Right lung (tissue), 5 donors: Measurements from ENCODE around the gene ZNF827. TPM values are rescaled to one million over a fixed set of nuclear protein-coding genes. Genes with fewer than 3 reads are reported as not detected.

Experiments used
- DNase-seq, 2 donors: peaks; one replicate each; pipeline ENCODE4 v3.0.0-alpha.2; 2013
- polyA plus RNA-seq, 5 donors: library from polyadenylated mRNA; unstranded; fragments of 120-200 nt; gene quantifications; one replicate each; pipeline versions ENCODE4 v1.2.1 to v1.2.3, GENCODE V29; 2013; ENCODE audit warnings: inconsistent platforms in 1 of 5, low replicate concordance in 1 of 5; ENCODE audit not compliant: insufficient read length in 5 of 5, insufficient read depth in 1 of 5

The ZNF827 gene
- polyA plus RNA-seq, 5 donors, result 24.8 to 37.6 (median 31.6) TPM

GRCh38 chr4:145763399-145763798, 175.2 kb downstream of the ZNF827 start:
- no peak for DNase-seq

GRCh38 chr4:145762719-145763118, 175.9 kb downstream of the ZNF827 start:
- no peak for DNase-seq

DNA sequence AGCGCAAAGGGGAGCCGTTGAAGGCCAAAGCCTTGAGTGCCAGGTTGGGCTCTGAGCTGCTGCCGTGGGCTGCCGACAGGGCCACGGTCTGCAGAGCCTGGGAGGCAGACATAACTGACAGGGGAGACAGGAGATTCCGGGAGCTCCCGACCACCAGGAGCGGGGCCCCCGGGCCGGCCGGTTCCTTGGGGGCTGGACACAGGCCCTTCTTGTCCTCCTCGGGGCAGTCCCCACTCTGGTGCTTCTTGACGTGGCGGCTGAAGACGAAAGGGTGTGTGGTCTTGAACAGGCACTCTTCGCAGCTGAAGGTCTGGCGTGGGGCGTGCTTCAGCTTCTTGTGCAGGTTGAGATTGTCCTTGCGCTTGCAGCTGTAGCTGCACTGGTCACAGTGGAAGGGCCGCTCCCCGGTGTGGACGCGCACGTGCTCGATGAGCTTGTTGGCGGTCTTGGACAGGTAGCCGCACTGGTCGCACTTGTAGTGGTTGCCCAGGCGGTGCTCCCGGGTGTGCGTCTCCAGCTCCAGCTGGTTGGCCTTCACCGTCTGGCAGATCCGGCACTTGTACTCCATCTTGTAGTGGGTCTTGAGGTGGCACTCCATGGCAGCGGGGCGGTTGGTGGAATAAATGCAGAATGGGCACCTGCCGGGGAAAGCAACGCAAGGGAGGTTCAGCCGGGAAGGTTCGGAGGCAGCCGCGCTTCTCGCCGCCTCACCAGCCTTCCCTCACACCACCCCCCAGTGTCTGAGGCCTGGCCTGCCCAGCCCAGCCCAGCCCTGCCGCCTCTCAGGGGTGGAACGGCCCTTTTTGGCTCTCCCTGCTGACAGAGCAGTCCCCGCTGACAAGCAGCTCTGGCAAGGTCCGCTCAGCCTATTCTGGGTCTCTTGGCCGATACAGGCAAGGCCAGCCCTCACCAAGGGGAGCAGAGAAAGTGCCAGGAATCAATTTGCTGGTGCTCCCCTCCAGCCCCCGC, 177.4 kb downstream of the ZNF827 start:
- no peak for DNase-seq

DNA sequence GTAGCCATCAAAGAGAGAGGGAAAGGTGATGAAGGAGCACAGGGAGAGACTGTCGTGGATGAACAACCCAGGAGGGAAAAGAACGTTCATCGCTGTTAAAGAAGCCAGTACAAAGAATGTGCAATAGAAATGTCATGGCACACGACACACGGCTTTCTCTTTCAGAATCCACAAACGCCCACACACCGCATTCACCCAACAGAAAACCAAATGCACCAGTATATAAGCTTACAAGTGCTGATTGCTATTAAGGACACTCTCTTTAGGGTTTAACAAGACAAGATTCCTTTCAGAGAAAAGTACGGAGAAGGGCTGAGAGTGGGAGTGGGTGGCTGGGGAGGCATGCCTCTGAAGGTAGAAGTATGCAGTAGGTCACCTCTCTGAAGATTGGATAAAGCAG, 178.4 kb downstream of the ZNF827 start:
- DNase-seq, result no peak

DNA sequence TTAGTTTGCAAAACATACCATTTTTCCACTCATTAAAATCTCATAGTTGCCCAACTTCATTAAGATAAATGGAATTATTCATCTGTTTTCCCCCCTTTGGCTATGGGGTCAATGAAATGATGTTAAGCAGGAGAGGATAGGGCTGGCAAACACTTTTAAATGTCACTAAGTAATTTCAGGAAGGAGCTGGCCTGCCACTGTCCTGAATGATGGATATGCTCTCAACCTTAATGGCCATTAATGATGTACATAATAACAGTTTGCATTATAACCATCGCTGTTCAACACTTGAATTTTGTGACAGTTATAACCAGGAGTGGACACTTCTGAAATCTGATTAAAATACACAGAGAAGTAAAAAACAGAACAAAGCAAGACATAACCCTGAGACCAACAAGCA, 181.4 kb downstream of the ZNF827 start:
- no peak for DNase-seq

- DNase-seq, result no peak
Measured at GRCh38 chr4:145756244-145756643, 182.4 kb downstream of the ZNF827 start.

- no peak for DNase-seq
Measured at GRCh38 chr4:145755802-145756201, 182.8 kb downstream of the ZNF827 start.

- no peak for DNase-seq
Measured at GRCh38 chr4:145743641-145744040, 195.0 kb downstream of the ZNF827 start.

DNA sequence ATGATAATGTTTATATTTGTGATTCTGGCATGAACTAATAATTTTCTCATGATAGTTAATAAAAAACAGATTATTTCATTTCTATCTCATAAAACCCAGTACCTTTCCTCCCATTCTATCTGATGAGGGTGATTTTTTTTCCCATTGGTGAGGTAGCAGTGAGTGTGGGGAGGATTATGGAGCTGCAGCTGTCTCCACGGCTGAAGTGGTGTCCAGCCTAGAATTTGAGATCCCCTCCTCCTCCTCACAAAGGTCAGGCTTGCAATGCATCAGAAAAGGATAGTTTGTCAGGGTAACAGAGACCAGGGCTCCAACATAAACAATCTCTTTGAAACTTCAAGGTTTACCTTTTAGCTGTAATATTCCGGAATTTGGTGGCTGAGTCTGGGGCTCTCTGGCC, 197.8 kb downstream of the ZNF827 start:
- no peak for DNase-seq

DNA sequence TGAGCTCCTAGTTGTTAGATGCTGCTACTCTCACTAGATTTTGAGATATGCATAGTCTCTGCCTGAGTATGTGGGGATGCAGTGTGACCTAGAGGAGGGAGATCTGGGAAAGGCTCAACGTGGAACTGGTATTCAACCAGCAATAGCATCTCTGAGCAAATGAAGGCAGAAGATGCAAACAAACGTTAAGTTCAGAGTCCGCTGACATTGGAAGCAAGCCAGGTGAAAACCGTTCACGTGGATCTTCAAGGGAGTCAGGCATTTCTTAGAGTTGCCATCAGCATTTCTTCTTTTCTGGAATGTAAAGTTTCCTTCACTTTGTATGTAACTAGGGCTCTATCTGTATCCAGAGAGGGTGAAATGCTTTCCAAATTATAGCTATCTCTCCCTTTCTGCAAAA, 198.8 kb downstream of the ZNF827 start:
- DNase-seq, result no peak

DNA sequence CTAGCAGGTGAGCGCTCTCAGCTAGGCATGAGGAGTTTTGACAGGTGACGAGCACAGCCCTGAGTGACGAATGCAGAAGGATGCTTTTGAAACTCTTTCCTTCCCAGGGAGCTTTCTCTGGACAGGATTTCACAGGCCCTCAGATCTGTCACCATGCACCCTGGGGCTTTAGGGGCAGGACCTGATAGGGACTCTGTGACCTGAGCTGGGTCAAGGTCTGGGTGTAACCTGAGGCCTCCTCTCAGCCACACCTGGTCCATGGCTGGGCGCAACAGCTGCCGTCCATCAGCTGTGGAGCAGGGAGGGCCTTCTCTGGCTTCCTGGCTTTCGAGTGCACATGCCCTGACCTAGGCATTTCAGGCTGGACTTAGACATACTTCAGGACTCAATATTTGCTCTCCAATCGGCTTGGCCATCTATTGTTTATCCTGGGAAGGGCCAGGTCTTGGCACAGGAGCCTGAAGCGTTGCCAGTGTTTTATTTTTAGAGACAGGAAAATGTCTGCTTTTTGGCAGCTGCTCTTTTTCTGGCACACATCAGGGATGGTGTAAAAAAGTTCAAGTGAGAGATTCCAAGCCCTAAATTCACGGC, 202.3 kb downstream of the ZNF827 start:
- no peak for DNase-seq

DNA sequence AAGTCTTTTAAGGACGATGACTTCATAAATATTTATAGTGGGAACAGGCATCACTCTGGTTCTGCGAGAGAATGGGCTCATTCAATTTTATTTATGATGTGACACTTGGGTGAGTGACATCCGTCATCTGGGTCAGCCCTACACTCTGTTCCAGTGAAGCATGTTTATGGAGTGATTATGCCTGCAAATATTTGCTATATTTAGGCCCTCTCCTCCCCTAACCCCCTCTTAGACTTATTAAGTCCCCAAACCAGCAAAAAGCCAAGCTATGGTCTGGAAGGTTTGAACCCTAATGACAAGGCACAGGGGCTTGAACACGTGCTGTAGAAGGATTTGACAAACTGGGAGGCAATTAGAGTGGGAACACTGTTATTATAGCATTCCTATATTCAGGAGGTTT, 202.8 kb downstream of the ZNF827 start:
- no peak for DNase-seq

DNA sequence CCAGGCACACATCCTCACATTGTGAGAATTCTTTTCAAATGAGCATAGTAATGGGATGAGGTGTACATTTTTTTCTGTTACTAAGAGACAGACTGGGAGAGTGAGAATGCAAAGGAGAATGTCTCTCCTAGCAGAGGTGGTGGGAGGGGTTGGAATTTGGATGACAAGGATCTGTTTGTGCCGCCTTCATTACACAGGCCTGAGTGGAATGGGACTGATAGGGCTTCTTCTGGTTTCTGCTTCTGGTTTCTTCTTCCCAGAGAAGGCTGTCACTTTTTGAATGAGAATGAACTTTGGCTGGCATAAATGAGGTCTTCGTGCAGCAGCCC, 203.3 kb downstream of the ZNF827 start:
- DNase-seq, result no peak

DNA sequence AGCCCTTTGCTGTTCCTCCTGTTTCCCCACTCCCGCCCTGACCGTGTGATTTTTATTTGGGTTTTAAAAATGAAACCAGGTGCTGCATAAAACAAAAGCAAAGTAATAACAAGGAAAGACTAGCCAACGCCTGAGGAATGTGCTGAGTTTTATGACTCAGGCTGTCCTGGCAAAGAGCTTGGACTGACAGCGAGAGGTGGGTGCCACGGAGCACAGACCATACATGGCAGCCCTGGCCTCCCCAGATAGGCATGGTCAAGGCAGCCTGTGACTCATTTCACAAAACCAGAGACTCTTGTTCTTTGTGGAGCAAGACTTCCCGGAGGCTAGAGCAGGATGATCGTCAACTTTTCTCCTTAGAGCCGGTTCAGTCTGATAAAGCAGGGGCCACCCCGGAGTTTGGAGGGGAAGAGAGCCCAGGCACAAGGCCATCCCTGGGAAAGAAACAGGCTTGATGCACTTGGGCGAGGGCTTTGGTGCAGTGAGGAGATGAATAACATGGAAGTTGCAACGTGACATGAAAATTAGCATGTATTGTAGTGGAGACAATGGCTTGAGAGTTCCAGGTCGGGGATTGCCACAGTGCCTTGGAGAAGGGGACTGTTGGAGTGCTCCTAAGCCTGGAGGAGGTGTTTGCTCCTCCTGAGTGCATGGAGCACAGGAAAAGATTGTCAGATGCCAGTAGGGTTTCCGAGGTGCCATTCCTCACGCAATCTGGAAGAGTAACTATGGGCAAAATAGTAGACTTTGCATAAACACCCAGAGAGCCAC, 203.9 kb downstream of the ZNF827 start:
- DNase-seq, result no peak

DNA sequence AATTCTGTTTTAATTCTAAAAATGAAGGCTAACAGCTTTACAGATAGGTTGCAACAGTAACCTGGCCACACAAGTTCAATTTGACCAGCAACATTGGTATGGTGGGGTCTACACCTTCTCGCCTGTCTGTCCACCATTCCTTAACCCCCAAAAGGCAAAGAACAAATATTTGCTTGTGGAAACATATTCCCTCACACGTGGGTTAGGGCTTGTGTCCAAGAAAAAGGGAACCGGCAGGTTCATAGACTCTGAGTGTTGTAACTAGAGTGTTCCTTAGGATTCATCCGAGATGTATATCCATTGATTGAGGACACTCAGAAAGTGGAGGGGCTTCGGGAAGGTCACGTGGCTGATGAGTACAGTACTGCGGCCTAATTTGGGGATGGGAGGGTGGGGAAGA, 204.6 kb downstream of the ZNF827 start:
- no peak for DNase-seq

GRCh38 chr4:145732895-145733880, 205.4 kb downstream of the ZNF827 start:
- peak; percentile 92 for DNase-seq

GRCh38 chr4:145732001-145732815, 206.4 kb downstream of the ZNF827 start:
- DNase-seq, result no peak

GRCh38 chr4:145731028-145731427, 207.6 kb downstream of the ZNF827 start:
- no peak for DNase-seq

DNA sequence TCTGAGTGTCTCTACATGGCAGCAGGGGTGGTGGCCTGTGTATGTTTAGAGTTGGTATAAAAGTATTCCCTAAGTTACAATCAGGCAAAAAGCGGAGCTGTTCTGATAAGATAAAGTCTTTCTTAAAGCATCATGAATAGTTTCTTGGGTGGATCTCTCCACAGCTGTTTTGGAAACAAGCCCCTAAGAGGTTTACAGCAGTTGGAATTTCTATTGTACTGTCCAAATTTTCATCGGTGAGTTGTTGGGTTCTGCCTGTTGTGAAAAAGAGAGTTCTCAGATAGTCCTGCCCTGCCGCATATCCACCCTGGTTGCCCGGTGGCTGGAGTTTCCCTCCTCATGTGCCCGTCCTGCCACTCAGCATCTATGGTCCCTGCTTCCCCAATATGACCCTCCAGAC, 208.6 kb downstream of the ZNF827 start:
- DNase-seq, result no peak

GRCh38 chr4:145723336-145723735, 215.3 kb downstream of the ZNF827 start:
- DNase-seq, result no peak

- DNase-seq, result no peak
Measured at GRCh38 chr4:145722561-145722960, 216.1 kb downstream of the ZNF827 start.
